ENCODE measurements around the gene STEEP1.

GRCh38 chrX:119589810-119590209 lies 24.6 kb upstream of the STEEP1 start:
- no peak for TF ChIP-seq CTCF (IDR thresholded peaks at IDR 0.05)
- TF ChIP-seq POLR2A (IDR thresholded peaks at IDR 0.05): no peak
